Measurements from ENCODE around the gene MAST4. TPM values are rescaled to one million over a fixed set of nuclear protein-coding genes. Genes with fewer than 3 reads are reported as not detected.

MAST4 gene
- total and polyA plus RNA-seq, 2 of the 4 experiments (the other 2 are of a cell fraction), result 4.8 to 6.8 TPM

- TF ChIP-seq SMC3 (IDR thresholded peaks at IDR 0.05; ENCODE audit: low read depth, low read length), result no peak
- TF ChIP-seq RCOR1 (IDR thresholded peaks at IDR 0.05; ENCODE audit: insufficient replicate concordance, low read length), result no peak
- TF ChIP-seq BHLHE40 (IDR thresholded peaks at IDR 0.05; ENCODE audit: low read depth, low read length), result no peak
- no peak overlapping the region for H3K4me3 ChIP-seq (ENCODE audit: insufficient read depth, low read depth, low read length)
- H3K79me1 ChIP-seq (ENCODE audit: low read depth in 1 of 2, low read length in 2 of 2), result no peaks in the 10 kb centered on the region; a peak in 1 of 4 replicates
- POLR2A ChIA-PET (ENCODE audit: unreplicated experiment), result no interaction called here
- no TSS peak for BruUV-seq (replicated peaks)
- no peak overlapping the region for H2BK20ac ChIP-seq (ENCODE audit: low read depth, low read length)
- ATAC-seq (ENCODE audit: low read depth), result no peak
- dilution Hi-C loops (cut with HindIII; ENCODE audit: low sequenced_read_pairs, unreplicated experiment) (no loop called here), intact Hi-C loops (cut with micrococcal nuclease) (no loop called here), in situ Hi-C loops (cut with MboI; ENCODE audit: low sequenced_read_pairs) (no loop called here)
- H4K8ac ChIP-seq (ENCODE audit: low read depth in 2 of 2, low read length in 2 of 2), result no peak overlapping the region
- H2AK9ac ChIP-seq (replicated peaks; ENCODE audit: low read depth, low read length, poor library complexity), result no peak overlapping the region
- DNase-seq, result no peak
- no peak overlapping the region for H4K91ac ChIP-seq (ENCODE audit: insufficient read depth, low read depth, low read length)
- no peak overlapping the region for H3K14ac ChIP-seq (replicated peaks; ENCODE audit: low read depth, low read length)
- H3K4me1 ChIP-seq (ENCODE audit: control insufficient read depth, insufficient read depth, low read length), result no peaks in the 10 kb centered on the region
- no peak overlapping the region for H3K18ac ChIP-seq (ENCODE audit: low read depth, low read length)
- H2BK120ac ChIP-seq (ENCODE audit: low read depth, low read length), result no peak overlapping the region
- peaks cover 7% of the 10 kb centered on the region for H3K36me3 ChIP-seq (ENCODE audit: control insufficient read depth, insufficient read depth, low read length)
- H3K56ac ChIP-seq (ENCODE audit: extremely low read depth, insufficient read depth, low read length), result no peak overlapping the region
- H3K9me1 ChIP-seq (ENCODE audit: insufficient read depth, low read length), result no peaks in the 10 kb centered on the region; the same call in 1 of the 2 replicates
- no peak overlapping the region for H2AFZ ChIP-seq (replicated peaks; ENCODE audit: low read length, poor library complexity)
- no CpG with 5 or more reads among the region's 3 CpGs for WGBS, 2 experiments (ENCODE audit: extremely low coverage in 2 of 2, insufficient read length in 1 of 2)
- no peak overlapping the region for H4K5ac ChIP-seq (ENCODE audit: low read depth, low read length)
- H3K27ac ChIP-seq (ENCODE audit: insufficient read depth, low read length), result no peak overlapping the region
- CTCF ChIA-PET, result no interaction called here
- H3K9me3 ChIP-seq (ENCODE audit: control insufficient read depth, insufficient read depth, low read length), result no peaks in the 10 kb centered on the region
- no peak overlapping the region for H2BK5ac ChIP-seq (ENCODE audit: low read depth, low read length, poor library complexity, severe bottlenecking)
- H4K20me1 ChIP-seq (ENCODE audit: insufficient read depth, low read length), result no peaks in the 10 kb centered on the region
- H3K9ac ChIP-seq (ENCODE audit: low read depth, low read length), result no peak overlapping the region
- H2BK15ac ChIP-seq (ENCODE audit: low read depth, low read length), result no peak overlapping the region
- no peak overlapping the region for H3K4me2 ChIP-seq (ENCODE audit: low read depth, low read length)
- H3K4ac ChIP-seq (ENCODE audit: low read depth, low read length), result no peak overlapping the region
- H2AK5ac ChIP-seq (ENCODE audit: low read depth, low read length), result no peak overlapping the region
- no peaks in the 10 kb centered on the region for H3K27me3 ChIP-seq (ENCODE audit: control insufficient read depth, insufficient read depth, low read length)
- no peak overlapping the region for H3K23ac ChIP-seq (ENCODE audit: low read depth, low read length)
These were observed 519.1 kb downstream of the MAST4 start for GRCh38 chr5:67115246-67115645.

Measured in IMR-90 (cell line).